Cerebellar cortex (tissue), 1 donor: ENCODE results near the gene MIB2.

Experiments
- DNase-seq: peaks from one replicate; pipeline ENCODE4 v3.0.0-alpha.2; 2015; ENCODE audit warnings: low spot score

Gene MIB2

DNA sequence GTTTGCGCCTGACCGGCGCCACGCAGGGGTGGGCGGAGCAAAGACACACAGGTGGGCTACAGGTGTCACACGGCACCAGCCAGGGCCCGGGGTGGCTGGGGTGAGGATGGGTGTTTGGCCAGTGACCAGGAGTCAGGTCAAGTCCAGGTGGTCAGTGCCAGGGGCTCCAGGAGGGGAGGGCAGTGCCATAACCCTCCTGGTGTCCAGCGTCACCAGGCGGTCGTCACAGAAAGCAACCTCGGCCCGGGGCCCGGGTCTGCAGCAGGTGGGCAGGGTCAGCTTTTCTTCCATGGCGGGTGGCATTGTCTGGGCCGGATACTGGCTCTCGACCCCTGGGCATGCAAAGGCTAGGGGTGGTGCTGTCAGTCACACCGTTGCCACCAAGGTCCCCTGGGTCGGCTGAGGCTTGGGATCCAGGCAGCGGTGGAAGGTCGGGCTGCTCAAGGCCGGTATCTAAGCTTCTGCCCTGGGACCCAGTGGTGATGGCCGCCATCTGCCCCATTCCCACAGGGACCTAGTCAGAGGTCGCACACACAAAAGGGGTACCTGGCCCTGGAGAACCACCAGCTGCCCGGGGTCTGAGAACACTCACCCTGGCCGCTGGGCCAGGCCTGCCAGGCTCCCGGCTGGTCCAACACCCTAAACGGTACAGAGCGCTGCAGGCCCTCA lies 17.1 kb upstream of the MIB2 start:
- DNase-seq, result no peak

DNA sequence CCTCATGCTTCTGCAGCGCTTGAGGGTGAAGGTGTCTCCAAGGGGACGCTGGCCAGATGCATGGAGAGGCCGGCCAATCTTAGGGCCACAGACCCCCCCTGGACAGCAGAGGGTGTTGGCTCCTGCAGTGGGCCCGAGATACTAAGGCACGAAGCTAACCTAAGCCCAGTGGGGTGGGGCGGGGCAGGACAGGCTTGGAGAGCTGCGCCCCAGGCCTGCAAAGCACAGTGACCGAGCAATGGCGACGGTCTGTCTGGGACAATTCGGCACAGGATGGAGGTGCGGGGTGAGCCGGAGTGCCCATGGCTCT lies 16.6 kb upstream of the MIB2 start:
- no peak for DNase-seq

DNA sequence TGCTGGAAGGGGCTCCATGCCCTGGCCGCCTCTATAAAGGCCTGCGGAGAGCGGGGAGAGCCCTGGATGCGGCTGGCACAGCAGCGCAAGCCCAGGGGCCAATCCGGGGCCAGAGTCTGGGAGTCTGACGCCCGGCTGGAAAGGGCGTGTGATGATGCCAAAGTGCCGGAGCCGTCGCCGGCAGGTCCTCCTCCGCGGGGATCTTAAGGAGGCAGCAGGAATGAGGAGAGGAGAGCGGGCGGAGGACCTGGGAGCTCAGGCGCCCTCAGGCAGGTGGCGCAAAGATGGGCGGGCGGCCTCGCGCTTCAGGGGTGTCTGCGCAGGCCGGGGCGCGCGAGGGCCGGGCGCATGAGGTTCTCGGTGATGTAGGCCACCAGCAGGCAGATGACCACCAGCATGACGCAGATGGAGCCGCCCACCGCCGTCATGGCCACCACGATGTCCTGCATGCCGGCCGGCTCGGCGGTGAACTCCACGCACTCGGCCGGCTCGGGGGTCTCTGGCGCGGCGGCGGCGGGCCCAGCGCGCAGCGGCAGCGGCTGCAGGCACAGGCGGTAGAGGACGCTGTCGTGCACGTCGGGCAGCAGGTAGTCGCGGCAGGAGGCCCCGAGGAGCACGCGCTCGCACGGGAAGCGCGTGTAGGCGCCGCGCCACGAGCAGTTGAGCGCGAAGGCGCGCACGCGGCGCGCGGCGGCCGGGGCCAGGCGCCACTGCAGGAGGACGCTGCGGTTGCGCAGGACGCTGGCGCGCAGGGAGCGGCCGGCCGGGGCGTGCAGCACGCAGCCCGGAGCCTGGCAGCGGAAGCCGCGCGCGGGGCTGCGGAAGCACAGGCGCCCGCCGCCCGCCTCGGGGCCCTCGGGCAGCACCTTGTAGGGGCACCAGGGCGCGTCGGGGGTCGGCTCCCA lies 16.0 kb upstream of the MIB2 start:
- no peak for DNase-seq

DNA sequence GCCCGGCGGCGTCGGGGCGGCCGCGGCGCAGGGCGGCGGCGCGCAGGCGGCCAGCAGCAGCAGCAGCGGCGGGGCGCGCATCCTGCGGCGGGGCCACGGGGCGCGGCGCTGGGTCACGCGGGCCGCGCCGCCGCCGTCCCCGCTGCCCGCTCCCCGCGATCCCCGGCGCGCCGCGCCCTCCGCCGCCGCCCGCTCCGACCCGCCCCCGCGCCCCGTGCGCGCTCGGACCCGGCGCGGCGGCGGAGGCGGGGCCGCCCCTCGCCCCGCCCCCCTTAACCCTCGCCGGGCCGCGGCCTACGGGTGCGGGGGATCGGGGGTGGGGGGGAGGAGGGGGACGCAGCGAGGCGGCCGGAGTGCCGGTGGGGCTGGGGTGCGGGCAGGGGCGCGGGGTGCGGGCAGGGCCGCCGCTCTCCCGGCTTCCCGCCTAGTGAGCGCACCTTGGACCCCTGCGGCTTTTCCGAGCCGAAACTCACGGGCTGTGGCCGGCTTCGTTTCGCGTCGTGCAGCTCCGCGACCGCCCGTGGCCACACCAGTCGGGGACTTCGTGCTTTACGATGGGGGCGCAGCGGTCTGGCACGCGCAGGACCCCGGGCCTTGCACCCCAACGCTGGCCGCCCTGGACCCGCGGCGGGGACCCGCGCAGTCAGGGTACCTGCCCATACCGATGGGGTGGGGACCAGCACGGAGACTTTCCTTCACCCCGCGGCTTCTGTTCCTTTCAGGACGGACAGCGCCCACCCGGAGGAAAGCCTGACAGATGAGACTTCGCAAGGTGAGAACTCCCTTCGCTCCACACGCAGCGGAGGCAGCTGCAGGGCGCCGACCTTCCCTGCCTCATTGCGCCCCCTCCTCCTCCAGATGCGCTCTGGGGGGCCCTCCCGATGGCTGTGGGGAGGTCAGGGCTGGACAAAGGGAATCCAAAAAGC lies 15.1 kb upstream of the MIB2 start, which contains the start of gene FNDC10:
TSS of gene FNDC10 (minus strand) at position 201 of the 926 bp plus-strand sequence. CDS start at position 81, 120 bp downstream.
- DNase-seq, result no peak

DNA sequence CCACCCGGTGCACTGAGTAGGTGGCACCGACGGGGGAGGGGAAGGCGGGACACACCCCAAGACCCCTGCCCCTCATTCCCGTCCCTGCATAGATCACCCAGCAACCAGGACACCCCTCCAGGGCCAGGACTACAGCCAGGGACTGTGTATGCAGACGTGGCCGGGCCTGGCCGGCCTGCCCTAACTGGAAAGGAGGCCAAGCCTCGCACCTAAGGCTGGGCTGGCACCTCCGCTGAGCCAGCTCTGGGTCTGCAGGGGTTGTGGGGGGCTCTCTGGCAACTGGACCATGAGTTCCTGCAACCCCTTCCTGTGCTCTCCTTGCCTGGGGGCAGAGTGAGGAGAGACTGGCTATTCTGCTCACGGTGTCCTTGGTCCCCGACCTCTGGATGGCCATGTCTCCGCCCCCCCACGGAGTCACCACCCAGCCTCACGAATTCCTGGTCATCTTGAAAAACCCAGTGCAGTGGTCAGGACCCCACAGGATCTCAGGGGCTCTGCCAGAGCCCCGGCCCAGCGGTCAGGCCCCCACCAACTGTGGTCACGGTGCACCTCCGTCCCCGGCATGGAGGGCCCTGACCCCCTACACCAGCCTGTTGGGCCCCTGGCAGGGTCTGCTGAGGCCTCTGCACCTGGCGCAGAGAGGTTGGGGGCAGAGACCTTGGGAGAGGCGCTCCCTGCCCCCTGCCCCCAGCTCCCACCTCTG lies 14.3 kb upstream of the MIB2 start:
- DNase-seq, result no peak

DNA sequence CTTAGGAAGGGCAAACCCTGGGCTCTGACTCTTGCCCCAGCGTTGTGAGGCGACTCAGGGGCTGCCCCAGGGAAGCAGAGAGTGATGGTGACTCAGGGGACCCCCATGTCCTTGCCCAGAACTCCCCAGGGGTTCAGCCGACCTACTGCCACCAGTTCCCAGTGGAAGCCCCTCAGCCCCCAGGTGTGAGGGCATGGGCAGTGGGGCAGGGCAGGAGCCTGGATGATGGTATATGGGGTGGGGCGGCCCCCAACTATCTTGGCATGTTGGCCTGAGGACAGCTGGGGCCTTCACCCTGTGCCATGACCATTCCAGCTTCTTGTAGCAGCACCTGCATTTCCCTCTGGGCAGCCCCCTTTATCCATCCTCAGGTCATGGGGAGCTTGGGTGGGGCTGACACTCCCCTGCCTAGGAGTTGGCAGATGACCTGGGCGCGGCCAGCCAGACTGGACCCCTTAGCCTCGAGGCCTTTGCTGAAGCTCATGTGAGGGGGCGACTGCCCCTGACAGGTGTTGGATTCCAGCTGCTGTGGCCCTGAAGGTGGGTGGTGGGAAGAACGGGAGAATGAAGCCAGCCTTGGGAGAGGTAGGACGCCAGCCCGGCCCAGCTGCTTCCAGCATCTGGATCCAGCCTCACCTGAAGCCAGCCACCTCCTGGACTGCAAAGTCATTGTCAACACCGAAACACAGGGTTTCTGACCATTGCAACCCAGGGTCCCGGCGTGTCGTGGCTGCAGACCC lies 13.6 kb upstream of the MIB2 start:
- DNase-seq, result no peak

DNA sequence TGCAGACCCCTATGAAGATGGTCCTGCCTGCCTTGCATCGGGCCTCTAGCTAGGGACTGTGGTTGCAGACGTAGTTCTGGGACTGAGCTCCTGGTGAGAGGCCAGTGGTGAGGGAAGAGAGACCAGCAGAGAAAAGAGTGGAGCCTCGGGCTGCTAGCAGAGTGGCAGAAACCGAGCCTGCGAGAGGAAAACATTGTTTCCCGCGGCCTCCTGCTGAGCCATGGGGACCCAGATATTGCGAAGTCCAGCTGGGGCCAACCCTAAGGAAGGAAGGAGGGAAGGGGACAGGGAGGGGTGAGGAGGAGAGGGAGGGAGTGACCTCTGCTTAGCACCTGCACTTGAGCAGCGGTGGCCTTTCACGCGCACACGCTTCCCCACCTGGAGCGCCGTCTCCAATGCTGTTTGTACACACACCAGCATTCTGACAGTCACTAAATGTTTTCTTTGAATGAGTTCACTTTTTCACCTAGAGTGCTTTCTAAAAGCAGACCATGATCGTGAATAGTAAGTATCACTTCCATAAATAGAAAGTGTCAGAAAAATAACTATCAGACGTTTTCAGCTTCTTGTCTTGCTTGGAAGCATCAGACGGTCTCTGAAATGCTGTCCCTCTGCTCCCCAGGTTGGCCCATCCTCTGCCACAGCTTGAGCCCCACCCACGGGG lies 12.9 kb upstream of the MIB2 start:
- no peak for DNase-seq

DNA sequence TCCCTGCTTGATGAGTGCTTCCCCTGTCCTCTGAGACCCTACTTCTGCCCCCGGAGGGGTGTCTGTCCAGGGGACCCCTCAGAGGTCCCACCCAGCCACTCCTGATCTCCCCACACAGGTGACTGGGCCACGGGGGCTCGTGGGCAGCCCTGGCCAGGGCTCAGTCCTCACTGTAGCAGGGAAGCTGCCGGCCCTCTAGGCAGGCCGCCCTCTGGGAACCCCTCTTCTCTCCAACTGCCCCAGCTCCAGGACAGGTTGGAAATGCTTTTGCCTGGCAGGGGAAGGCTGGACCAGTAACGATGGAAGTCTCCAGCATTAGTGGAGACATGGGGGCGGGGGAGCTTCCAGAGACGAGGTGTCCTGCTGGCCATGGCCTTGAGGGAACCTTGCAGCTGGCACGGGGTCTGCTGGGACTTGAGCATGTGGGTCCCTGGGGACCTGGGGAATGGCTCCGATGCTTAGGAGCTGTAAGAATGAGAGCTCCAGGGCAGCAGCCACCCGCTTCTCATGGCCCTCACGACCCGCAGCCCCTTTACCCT lies 12.3 kb upstream of the MIB2 start:
- no peak for DNase-seq

DNA sequence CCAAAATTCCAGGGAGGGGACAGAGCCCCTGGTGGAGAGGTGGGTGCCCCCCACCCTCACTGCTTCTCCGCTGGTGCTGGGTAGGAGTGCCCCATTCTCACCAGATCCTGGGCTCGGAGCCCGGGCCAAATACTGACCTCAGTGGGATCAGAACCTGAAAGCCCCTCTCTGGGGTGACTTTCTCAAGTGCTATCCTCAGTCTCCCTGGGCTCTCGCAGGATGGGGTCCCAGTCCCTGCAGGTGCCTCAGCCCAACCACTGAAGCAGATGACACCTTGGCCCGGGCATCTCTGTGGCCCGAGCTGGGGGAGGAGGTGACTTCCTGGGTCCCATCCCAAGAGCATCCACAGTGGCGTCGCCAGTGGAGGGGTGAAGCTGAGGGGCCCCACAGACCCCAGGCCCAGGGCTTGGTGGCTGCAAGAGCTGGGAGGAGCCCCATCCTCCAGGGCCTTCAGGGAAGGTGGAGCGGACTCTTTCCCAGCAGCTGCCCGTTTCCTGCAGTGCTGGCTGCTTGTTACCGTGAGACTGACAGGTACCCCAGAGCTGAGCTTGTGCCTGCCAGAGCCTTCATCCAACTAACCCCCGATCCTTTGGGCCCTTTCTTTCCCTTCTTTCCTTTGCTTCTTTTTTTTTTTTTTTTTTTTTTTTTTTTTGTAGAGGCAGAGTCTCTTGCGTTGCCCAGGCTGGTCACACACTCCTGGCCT lies 11.5 kb upstream of the MIB2 start:
- DNase-seq, result no peak

DNA sequence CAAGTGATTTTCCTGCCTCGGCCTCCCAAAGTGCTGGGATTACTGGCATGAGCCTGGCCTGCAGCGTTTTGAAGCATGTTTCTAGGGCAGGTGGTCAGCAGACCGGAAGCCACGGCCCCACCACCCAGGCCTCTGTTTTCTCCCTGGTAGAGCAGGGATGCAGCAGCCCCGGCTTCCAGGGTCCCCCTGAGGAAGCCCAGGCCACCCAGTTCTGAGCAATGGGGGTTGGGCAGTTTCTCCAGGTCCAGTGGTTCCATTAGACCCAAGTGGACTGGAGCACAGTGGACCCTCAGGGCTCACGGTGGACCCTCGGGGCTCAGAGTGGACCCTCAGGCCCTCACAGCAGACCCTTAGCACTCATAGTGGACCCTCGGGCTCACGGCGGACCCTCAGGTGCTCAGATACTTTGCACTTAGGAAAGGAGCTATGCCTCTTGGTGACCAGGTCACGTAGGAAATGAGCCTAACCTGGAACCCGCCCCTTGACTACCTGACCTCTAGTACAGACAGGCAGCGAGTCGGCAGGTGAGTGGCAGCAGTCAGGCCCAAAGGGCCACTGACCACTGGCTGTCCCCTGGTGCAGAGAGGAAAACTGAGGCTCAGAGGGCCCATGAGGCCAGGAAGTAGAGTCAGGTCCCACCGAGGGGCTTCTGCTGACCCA lies 10.8 kb upstream of the MIB2 start:
- DNase-seq, result no peak

DNA sequence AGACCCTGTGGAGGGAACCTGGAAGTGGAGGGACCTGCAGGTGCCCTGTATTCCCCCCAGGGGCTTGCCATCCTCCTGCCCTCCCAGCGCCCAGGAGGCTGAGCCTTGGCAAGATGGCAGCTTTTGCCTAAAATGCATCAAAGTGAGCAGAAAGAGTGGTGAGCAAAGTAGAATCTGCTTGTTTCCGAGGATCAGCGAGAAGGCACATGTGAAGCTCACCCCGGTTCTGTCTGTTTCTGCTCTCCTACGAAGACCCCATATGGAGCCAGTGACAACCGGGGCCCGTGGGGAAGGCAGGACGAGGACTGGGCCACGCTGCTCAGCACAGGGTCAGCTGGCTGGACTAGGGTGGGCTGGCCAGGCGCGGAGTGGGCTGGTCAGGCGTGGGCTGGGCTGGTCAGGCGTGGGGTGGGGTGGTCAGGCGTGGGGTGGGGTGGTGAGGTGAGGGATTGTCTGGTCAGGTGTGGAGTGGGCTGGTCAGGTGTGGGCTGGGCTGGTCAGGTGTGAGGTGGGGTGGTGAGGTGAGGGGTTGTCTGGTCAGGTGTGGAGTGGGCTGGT lies 10.2 kb upstream of the MIB2 start:
- no peak for DNase-seq

DNA sequence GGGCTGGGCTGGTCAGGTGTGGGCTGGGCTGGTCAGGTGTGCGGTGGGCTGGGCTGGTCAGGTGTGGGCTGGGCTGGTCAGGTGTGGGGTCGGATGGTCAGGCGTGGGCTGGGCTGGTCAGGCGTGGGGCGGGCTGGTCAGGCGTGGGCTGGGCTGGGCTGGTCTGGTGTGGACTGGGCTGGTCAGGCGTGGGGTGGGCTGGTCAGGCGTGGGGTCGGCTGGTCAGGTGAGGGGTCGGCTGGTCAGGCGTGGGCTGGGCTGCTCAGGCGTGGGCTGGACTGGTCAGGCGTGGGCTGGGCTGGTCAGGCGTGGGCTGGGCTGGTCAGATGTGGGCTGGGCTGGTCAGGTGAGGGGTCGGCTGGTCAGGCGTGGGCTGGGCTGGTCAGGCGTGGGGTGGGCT lies 9.6 kb upstream of the MIB2 start:
- no peak for DNase-seq

DNA sequence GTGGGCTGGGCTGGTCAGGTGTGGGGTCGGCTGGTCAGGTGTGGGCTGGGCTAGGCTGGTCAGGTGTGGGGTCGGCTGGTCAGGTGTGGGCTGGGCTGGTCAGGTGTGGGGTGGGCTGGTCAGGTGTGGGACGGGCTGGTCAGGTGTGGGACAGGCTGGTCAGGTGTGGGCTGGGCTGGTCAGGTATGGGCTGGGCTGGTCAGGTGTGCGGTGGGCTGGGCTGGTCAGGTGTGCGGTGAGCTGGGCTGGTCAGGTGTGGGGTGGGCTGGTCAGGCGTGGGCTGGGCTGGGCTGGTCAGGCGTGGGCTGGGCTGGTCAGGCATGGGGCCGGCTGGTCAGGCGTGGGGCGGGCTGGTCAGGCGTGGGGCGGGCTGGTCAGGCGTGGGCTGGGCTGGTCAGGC lies 9.1 kb upstream of the MIB2 start:
- DNase-seq, result no peak

DNA sequence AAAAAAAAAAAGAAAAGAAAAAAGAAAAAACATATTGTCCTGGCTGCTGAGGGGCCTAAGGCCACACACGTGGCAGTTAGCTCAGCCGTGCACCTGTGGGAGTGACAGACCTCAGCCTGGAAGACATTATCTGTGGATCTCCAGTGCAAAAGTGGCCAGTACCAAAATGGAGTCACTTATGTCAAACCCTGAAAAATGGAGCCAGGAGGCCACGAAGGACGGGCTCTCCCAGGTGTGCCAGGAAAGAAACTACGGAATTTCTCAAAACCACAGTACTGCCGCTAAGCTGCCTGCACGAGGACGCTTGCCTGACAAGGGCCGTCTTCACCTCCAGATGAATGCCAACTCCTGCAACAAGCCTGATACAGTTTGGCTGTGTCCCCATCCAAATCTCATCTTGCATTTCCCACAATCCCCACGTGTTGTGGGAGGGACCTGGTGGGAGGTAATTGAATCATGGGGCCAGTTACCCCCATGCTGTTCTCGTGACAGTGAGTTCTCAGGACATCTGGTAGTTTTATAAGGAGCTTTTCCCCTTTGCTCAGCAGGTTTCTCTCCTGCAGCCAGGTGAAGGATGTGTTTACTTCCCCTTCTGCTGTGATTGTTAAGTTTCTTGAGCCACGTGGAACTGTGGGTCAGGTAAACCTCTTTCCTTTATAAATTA lies 5.3 kb upstream of the MIB2 start:
- no peak for DNase-seq

DNA sequence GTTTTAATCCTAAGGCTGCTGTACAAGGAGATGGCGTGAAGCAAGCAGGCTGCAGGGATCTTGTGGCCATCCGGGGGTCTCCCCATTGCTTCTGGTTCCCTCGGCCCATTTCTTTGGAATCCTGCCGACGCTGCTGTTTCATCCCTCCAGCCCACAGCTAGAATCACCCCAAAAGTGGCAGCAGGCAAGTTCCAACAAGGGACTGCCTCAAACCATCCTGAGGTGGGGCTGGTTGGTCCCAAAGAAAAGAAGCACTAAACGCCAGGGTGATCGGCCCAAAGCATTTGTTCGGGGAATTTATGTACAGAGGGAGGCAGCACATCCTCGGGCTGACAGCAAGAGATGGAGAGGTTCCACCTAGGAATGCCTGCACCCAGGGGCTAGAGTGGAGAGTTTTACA lies 4.5 kb upstream of the MIB2 start:
- DNase-seq, result no peak

DNA sequence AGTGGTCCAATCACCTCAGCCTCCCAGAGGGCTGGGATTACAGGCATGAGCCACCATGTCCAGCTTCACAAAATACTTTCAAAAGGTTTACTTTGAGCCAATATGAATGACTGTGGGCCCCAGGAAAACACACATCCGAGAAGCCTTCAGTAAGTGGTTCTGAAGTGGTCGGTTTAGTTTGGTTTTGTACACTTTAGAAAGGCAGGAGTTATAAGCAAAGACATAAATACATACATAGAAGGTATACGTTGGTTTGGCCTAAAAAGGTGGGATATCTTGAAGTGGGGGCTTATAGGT lies 3.2 kb upstream of the MIB2 start:
- no peak for DNase-seq

DNA sequence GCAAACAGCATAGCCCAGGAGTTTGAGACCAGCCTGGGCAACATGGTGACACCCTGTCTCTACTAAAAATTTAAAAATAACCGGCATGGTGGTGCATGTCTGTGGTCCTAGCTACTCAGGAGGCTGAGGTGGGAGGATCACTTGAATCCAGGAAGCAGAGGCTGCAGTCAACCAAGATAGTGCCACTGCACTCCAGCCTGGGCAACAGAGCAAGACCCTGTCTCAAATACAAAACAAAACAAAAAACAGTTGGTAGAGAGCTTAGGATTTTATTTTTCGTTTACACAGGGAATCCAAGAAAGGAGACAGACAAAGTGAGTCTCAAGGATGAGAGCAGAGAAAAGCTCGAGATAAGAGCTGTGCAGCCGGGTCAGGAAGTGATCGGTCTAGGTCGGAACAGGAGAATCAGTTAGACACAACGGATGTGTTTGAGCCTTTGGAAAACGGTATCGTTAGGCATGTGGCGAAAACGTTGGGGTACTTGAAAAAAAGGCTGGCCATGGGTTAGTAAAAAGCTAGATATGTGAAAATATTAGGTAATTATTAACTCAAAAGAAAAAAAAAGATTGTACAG lies 1.7 kb upstream of the MIB2 start:
- no peak for DNase-seq
